Measurements from ENCODE around the gene RNASE11. TPM values are rescaled to one million over a fixed set of nuclear protein-coding genes. Genes with fewer than 3 reads are reported as not detected.
"Not testable (repeated sequence)": the region's sequence is repeated elsewhere in the genome, so short reads cannot be mapped to it uniquely, and the experiment has no call there.

The RNASE11 gene
- total RNA-seq, 6 experiments from 2014 or later = not detected

GRCh38 chr14:20597108-20597507, 9.3 kb upstream of the RNASE11 start:
- no peaks in the 10 kb centered on the region for H3K27me3 ChIP-seq
- no peak overlapping the region for H3K27ac ChIP-seq
- H3K36me3 ChIP-seq = no peaks in the 10 kb centered on the region
- TF ChIP-seq POLR2A (IDR thresholded peaks at IDR 0.05) (no peak), CTCF (IDR thresholded peaks at IDR 0.05) (no peak)
- H3K4me3 ChIP-seq = no peak overlapping the region
- DNase-seq (no peak), ATAC-seq (no peak)
- 100% methylated on average over 1 of the region's 1 CpG for WGBS (ENCODE audit: insufficient coverage, low coverage, low lambda C conversion rate, missing lambda C conversion rate)
- H3K9me3 ChIP-seq = no peaks in the 10 kb centered on the region
- no peaks in the 10 kb centered on the region for H3K4me1 ChIP-seq
- intact Hi-C loops (cut with DNase I) = no loop called here

- H3K27ac ChIP-seq; H3K36me3 ChIP-seq; ATAC-seq; intact Hi-C loops (cut with DNase I); DNase-seq; H3K9me3 ChIP-seq; H3K27me3 ChIP-seq; H3K4me3 ChIP-seq; H3K4me1 ChIP-seq: not testable (repeated sequence)
- WGBS (ENCODE audit: insufficient coverage, low coverage, low lambda C conversion rate, missing lambda C conversion rate) = 89% methylated on average over 3 of the region's 3 CpGs
Measured at GRCh38 chr14:20595726-20596125, 7.9 kb upstream of the RNASE11 start.

GRCh38 chr14:20592574-20592973, 4.8 kb upstream of the RNASE11 start:
- H3K27me3 ChIP-seq = no peaks in the 10 kb centered on the region
- no peaks in the 10 kb centered on the region for H3K9me3 ChIP-seq
- H3K27ac ChIP-seq = no peak overlapping the region
- 29% methylated on average over 1 of the region's 1 CpG for WGBS (ENCODE audit: insufficient coverage, low coverage, low lambda C conversion rate, missing lambda C conversion rate)
- H3K4me3 ChIP-seq = no peak overlapping the region
- intact Hi-C loops (cut with DNase I) = no loop called here
- DNase-seq (no peak), ATAC-seq (no peak)
- no peaks in the 10 kb centered on the region for H3K4me1 ChIP-seq
- no peak for TF ChIP-seq CTCF (IDR thresholded peaks at IDR 0.05)
- TF ChIP-seq POLR2A (IDR thresholded peaks at IDR 0.05) = no peak
- no peaks in the 10 kb centered on the region for H3K36me3 ChIP-seq

GRCh38 chr14:20591235-20591634, 3.4 kb upstream of the RNASE11 start, which contains the start of gene RNASE12:
Gene RNASE12, minus strand, starts transcription at chr14:20591376. Its CDS starts 653 bp downstream, at chr14:20590723.
- no peaks in the 10 kb centered on the region for H3K27me3 ChIP-seq
- no peaks in the 10 kb centered on the region for H3K4me1 ChIP-seq
- no peaks in the 10 kb centered on the region for H3K36me3 ChIP-seq
- DNase-seq = no peak
- WGBS (ENCODE audit: insufficient coverage, low coverage, low lambda C conversion rate, missing lambda C conversion rate) = 62% methylated on average over 3 of the region's 4 CpGs
- ATAC-seq = no peak
- no peaks in the 10 kb centered on the region for H3K9me3 ChIP-seq
- intact Hi-C loops (cut with DNase I) = no loop called here
- H3K27ac ChIP-seq = no peak within 1 kb of the TSS
- TF ChIP-seq POLR2A (IDR thresholded peaks at IDR 0.05) (no peak), CTCF (IDR thresholded peaks at IDR 0.05) (no peak)
- no peak within 1 kb of the TSS for H3K4me3 ChIP-seq

GRCh38 chr14:20583908-20584307, 3.9 kb downstream of the RNASE11 start:
- no peak overlapping the region for H3K27ac ChIP-seq
- no peaks in the 10 kb centered on the region for H3K27me3 ChIP-seq
- H3K4me1 ChIP-seq = no peaks in the 10 kb centered on the region
- no peaks in the 10 kb centered on the region for H3K9me3 ChIP-seq
- TF ChIP-seq CTCF (IDR thresholded peaks at IDR 0.05) (no peak), POLR2A (IDR thresholded peaks at IDR 0.05) (no peak)
- WGBS (ENCODE audit: insufficient coverage, low coverage, low lambda C conversion rate, missing lambda C conversion rate) = 23% methylated on average over 5 of the region's 5 CpGs
- ATAC-seq (no peak), DNase-seq (no peak)
- no peaks in the 10 kb centered on the region for H3K36me3 ChIP-seq
- intact Hi-C loops (cut with DNase I) = no loop called here
- H3K4me3 ChIP-seq = no peak overlapping the region
